Stomach (tissue), 9 donors: ENCODE data around the gene FOXD4L6. TPM values are rescaled to one million over a fixed set of nuclear protein-coding genes. Genes with fewer than 3 reads are reported as not detected.
"Not testable (repeated sequence)": the region's sequence is repeated elsewhere in the genome, so short reads cannot be mapped to it uniquely, and the experiment has no call there.

Source experiments
- DNase-seq, 2 donors: peaks; one replicate each; pipeline versions ENCODE4 v3.0.0 to v3.0.0-alpha.2; 2013 to 2019
- H3K27ac ChIP-seq, 5 donors: fragments of 200-600 bp in 4 of 5; sonication (generic) in 4 of 5; one replicate each; pipeline ENCODE4 v1.5.1; 2013 to 2019; ENCODE audit warnings: mild to moderate bottlenecking in 1 of 5, moderate library complexity in 1 of 5
- H3K27me3 ChIP-seq, 3 donors: fragments of 200-600 bp; sonication (generic); one replicate each; pipeline ENCODE4 v1.5.1; 2017 to 2019; ENCODE audit warnings: mixed run types in 1 of 3
- H3K36me3 ChIP-seq, 4 donors: fragments of 200-600 bp; sonication (generic); 1 replicate in 3 of 4; 2 replicates in 1 of 4; pipeline ENCODE4 v1.5.1; 2016 to 2019
- H3K4me1 ChIP-seq, 4 donors: fragments of 200-600 bp; sonication (generic); one replicate each; pipeline ENCODE4 v1.5.1; 2016 to 2019
- H3K4me3 ChIP-seq, 4 donors: fragments of 200-600 bp; sonication (generic) in 3 of 4; one replicate each; pipeline ENCODE4 v1.5.1; 2016 to 2019; ENCODE audit warnings: mild to moderate bottlenecking in 1 of 4
- H3K9me3 ChIP-seq, 4 donors: fragments of 200-600 bp; sonication (generic); one replicate each; pipeline ENCODE4 v1.5.1; 2016 to 2019
- CTCF ChIP-seq, 7 experiments: fragments of 450-650 bp in 4 of 7; fragments of 200-600 bp in 3 of 7; sonication (generic) in 3 of 7; IDR thresholded peaks; one replicate each; pipeline ENCODE4 v1.5.1; 2016 to 2019; ENCODE audit warnings: antibody characterized with exemption in 7 of 7, control low read depth in 2 of 7, mild to moderate bottlenecking in 1 of 7
- WGBS, 5 donors: extraction: QIAGEN DNeasy Blood & Tissue Kit in 3 of 5; methylation state at CpG; one replicate each; pipeline versions ENCODE4 v1.1.5 to v1.1.7; 2013 to 2018; 5-methylcytosine and 5-hydroxymethylcytosine counted together
- intact Hi-C: fragments of 100-400 bp; cut with DNase I; formaldehyde crosslinking; loops from one replicate; pipeline ENCODE4 v1.15.1; 2023; ENCODE audit warnings: low total_unique reads
- polyA plus RNA-seq, 3 donors: library from polyadenylated mRNA; stranded (reverse); fragments of 200-250 nt; gene quantifications; one replicate each; pipeline ENCODE4 v1.2.3, GENCODE V29; 2013
- total RNA-seq, 5 donors: library from RNA; depleted of rRNA; stranded (reverse); fragments of >200 nt; gene quantifications; one replicate each; pipeline versions ENCODE4 v1.1.0 to v1.2.3, GENCODE V29; 2014 to 2016
- donor health status: healthy with polysubstance abuse.
- donor health status: Bipolar disorder and iron deficiency.
- donor health status: healthy.

The FOXD4L6 gene
- total and polyA plus RNA-seq, 8 donors = 0.12 to 2.3 TPM; not detected in 6

GRCh38 chr9:41095060-41095459 is 33.4 kb downstream of the FOXD4L6 start:
- H3K27me3 ChIP-seq, H3K27ac ChIP-seq, DNase-seq, H3K4me1 ChIP-seq, H3K36me3 ChIP-seq, H3K4me3 ChIP-seq, intact Hi-C loops, H3K9me3 ChIP-seq: not testable (repeated sequence)
- WGBS, 5 donors = 32 to 47% (median 41%) methylated on average over 1 to 2 of the region's 2 CpGs

- H3K4me1 ChIP-seq, H3K9me3 ChIP-seq, H3K36me3 ChIP-seq, DNase-seq, H3K4me3 ChIP-seq, H3K27me3 ChIP-seq, H3K27ac ChIP-seq, intact Hi-C loops: not testable (repeated sequence)
- WGBS, 5 donors = 55 to 83% (median 75%) methylated on average over 3 to 5 of the region's 9 CpGs
Observed at GRCh38 chr9:41094010-41094773, 34.3 kb downstream of the FOXD4L6 start.

DNA sequence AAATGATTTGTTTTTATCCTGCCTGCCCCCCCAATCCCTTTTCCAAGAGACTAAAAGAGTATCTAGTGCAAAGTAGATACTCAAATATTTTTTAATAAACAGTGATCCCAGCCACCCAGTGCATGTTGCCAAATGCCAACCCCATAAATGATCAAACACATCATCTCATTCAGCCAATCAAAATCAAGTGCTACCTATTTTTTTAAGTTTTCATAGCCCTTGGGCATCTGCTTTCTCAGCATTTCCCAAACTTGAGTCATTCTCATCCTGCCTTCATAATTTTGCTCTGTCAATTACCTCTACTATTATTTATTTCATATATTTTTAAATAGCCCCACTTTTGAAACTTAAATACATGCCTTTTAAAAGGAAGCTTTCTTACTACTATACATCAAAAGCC is 37.6 kb downstream of the FOXD4L6 start:
- H3K4me1 ChIP-seq, H3K9me3 ChIP-seq, H3K36me3 ChIP-seq, H3K4me3 ChIP-seq, DNase-seq, H3K27ac ChIP-seq, intact Hi-C loops: not testable (repeated sequence)
- peaks cover 0 to 21% (median 0%) of the 10 kb centered on the region in 3 donors for H3K27me3 ChIP-seq

GRCh38 chr9:41090386-41090785 is 38.1 kb downstream of the FOXD4L6 start:
- 50 to 67% (median 61%) methylated on average over 1 of the region's 1 CpG for WGBS, 5 donors
- H3K9me3 ChIP-seq, DNase-seq, H3K36me3 ChIP-seq, H3K4me3 ChIP-seq, intact Hi-C loops, H3K27ac ChIP-seq, H3K4me1 ChIP-seq: not testable (repeated sequence)
- peaks cover 0 to 27% (median 0%) of the 10 kb centered on the region in 3 donors for H3K27me3 ChIP-seq

DNA sequence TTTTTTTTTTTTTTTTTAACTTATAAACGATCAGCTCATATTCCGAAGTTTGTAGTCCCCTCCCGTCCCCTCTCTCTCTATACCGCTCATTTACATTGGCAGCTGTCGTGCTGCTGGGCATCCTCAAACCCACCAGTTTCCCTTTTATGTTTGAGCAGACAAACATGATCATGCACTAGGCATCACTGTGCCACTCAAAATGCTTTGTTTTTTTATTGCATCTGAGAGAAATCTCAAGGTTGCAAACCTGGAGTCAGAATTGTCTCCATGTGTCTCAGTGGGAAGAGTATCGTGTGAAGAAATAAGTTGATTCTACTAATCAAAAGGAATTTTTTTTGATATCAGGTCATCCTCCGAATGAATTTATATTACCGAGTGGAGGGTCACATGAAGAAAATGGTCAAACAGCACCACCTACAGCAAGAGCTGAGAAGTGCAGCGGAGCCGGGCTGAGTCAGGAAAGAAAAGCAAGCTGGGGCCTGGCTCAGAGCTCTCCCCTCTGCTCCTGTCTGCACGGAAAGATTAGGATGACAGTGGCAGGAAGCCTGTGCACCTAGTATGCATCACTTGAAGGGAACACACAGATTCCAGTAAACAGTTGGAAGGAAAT is 39.9 kb downstream of the FOXD4L6 start:
- H3K27ac ChIP-seq, H3K4me3 ChIP-seq, H3K9me3 ChIP-seq, H3K4me1 ChIP-seq, H3K36me3 ChIP-seq, DNase-seq, intact Hi-C loops: not testable (repeated sequence)
- peak in 4 of 7 experiments; percentile 11 to 55 (median 30) for TF ChIP-seq CTCF (IDR thresholded peaks at IDR 0.05)
- WGBS, 5 donors = 10 to 27% (median 14%) methylated on average over 7 to 10 of the region's 11 CpGs
- H3K27me3 ChIP-seq = peaks cover 0 to 32% (median 0%) of the 10 kb centered on the region in 3 donors

- H3K27ac ChIP-seq, H3K4me1 ChIP-seq, H3K4me3 ChIP-seq, H3K36me3 ChIP-seq, H3K9me3 ChIP-seq, intact Hi-C loops, DNase-seq: not testable (repeated sequence)
- 56 to 68% (median 60%) methylated on average over 5 of the region's 5 CpGs for WGBS, 5 donors
- H3K27me3 ChIP-seq = peaks cover 0 to 32% (median 0%) of the 10 kb centered on the region in 3 donors
Observed at GRCh38 chr9:41087929-41088328, 40.6 kb downstream of the FOXD4L6 start.

DNA sequence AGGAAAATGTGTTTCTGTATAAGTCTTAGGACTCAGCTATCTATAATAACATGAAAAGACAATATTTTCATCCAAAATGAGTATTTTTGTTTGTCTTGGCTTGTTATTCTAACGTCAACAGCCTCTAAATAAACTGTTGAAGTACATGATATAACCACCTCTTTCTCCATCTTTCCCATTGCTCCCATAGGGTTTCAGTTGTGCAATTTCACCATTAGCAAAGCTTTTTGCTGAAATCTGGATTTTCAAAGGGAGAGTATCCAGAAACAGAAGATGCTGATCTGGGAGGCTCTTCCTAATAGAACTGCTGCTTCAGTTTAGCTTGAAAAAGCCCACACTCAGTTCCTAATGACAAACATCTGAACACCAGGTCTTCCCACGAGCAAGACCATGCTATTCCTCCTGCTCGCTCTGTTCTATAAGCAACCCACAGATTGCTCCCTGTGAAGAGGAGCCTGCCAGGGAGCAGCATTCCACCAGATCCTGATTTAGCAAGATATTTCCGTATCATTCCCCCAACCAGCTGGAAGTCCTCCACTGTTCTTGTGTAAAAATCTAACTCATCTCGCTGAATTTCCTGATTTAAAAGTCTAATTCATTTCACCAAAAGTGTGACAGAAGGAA is 41.2 kb downstream of the FOXD4L6 start:
- H3K36me3 ChIP-seq, H3K4me1 ChIP-seq, H3K9me3 ChIP-seq, intact Hi-C loops, H3K4me3 ChIP-seq, H3K27ac ChIP-seq: not testable (repeated sequence)
- WGBS, 5 donors = 42 to 62% (median 58%) methylated on average over 4 to 5 of the region's 5 CpGs
- DNase-seq = peak in 1 of 2 donors; percentile 35
- H3K27me3 ChIP-seq = peaks cover 0 to 35% (median 0%) of the 10 kb centered on the region in 3 donors

GRCh38 chr9:41086685-41087084 is 41.8 kb downstream of the FOXD4L6 start:
- H3K4me1 ChIP-seq, intact Hi-C loops, H3K9me3 ChIP-seq, H3K27ac ChIP-seq, H3K36me3 ChIP-seq, H3K4me3 ChIP-seq, DNase-seq: not testable (repeated sequence)
- WGBS, 5 donors = 0 to 67% (median 33%) methylated on average over 1 of the region's 1 CpG; no CpG with 5 or more reads in 1 of the 5 donors
- H3K27me3 ChIP-seq = peaks cover 0 to 35% (median 0%) of the 10 kb centered on the region in 3 donors

- H3K36me3 ChIP-seq, H3K9me3 ChIP-seq, H3K4me3 ChIP-seq, H3K4me1 ChIP-seq, H3K27ac ChIP-seq, intact Hi-C loops, DNase-seq: not testable (repeated sequence)
- WGBS, 5 donors = 50 to 62% (median 58%) methylated on average over 3 of the region's 3 CpGs
- H3K27me3 ChIP-seq = peaks cover 0 to 35% (median 0%) of the 10 kb centered on the region in 3 donors
Observed at GRCh38 chr9:41086215-41086614, 42.3 kb downstream of the FOXD4L6 start.

DNA sequence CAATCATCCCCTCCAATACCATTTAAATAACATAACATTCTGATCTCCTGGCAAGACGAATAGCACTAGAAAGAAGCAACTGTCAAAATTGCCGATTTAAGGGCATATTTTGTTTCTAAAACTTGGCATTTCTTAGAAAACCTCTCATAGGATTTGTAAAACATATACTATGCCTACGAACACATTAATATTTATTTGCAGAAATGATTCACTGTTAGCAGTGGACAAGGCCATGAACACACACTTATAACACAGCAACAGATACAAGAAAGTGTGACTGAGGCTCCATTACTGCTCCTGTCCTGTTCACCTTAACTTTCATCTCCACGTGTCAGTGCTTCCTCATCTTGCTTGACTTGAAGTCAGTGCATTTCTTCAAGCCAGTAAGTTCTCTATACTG is 46.1 kb downstream of the FOXD4L6 start:
- H3K4me1 ChIP-seq, H3K4me3 ChIP-seq, DNase-seq, intact Hi-C loops, H3K36me3 ChIP-seq, H3K9me3 ChIP-seq, H3K27ac ChIP-seq: not testable (repeated sequence)
- WGBS, 5 donors = 24 to 52% (median 42%) methylated on average over 4 of the region's 4 CpGs
- peaks cover 0 to 30% (median 0%) of the 10 kb centered on the region in 3 donors for H3K27me3 ChIP-seq

- DNase-seq, H3K36me3 ChIP-seq, H3K9me3 ChIP-seq, H3K4me3 ChIP-seq, H3K4me1 ChIP-seq, intact Hi-C loops, H3K27ac ChIP-seq: not testable (repeated sequence)
- 58 to 70% (median 62%) methylated on average over 4 of the region's 4 CpGs for WGBS, 5 donors
- H3K27me3 ChIP-seq = peaks cover 2 to 26% (median 4%) of the 10 kb centered on the region in 3 donors
Observed at GRCh38 chr9:41079464-41079863, 49.0 kb downstream of the FOXD4L6 start.
